AG04450 (cell line): Measurements from ENCODE around the gene NSMCE4A. TPM values are rescaled to one million over a fixed set of nuclear protein-coding genes. Genes with fewer than 3 reads are reported as not detected.

Experiments
- CTCF ChIA-PET: fragments of 300-600, 350-600 bp; formaldehyde crosslinking; extraction: SDS; loops from one replicate; lab custom pipeline; 2022; ENCODE audit warnings: antibody characterized with exemption, inconsistent platforms; lab: Charles Lee
- POLR2A ChIA-PET: fragments of 350-600 bp; formaldehyde crosslinking; extraction: SDS; loops from one replicate; lab custom pipeline; 2021; ENCODE audit warnings: antibody characterized with exemption, inconsistent platforms; lab: Yijun Ruan, JAX
- DNase-seq: peaks from one replicate; pipeline ENCODE4 v3.0.0-alpha.2; 2011; ENCODE audit warnings: low read depth, low spot score
- H3K27ac ChIP-seq: one replicate; pipeline ENCODE4 v1.5.1; 2012; ENCODE audit warnings: low read depth, low read length, control low read depth
- H3K27me3 ChIP-seq: one replicate; pipeline ENCODE4 v1.6.0; 2012; ENCODE audit warnings: low read length; ENCODE audit not compliant: control insufficient read depth, insufficient read depth
- H3K4me3 ChIP-seq: 2 replicates; pipeline ENCODE4 v1.5.1; 2011; ENCODE audit warnings: mild to moderate bottlenecking, low read depth, low read length, control low read depth
- H3K9me3 ChIP-seq: 2 replicates; pipeline ENCODE4 v1.5.1; 2012; ENCODE audit warnings: low read length; ENCODE audit not compliant: control insufficient read depth, insufficient read depth
- polyA plus RNA-seq: library from polyadenylated mRNA; depleted of rRNA; stranded (reverse); fragments of >200 nt; gene quantifications from 2 replicates; pipeline ENCODE4 v1.2.3, GENCODE V29; 2011
- TF ChIP-seq, protein P1 (sequence below): IDR thresholded peaks from 2 replicates; pipeline ENCODE4 v1.5.1; 2011; ENCODE audit warnings: low read depth, low read length, control low read depth, inconsistent platforms

NSMCE4A gene
- polyA plus RNA-seq, 1 experiment = 30.3 TPM

GRCh38 chr10:121965996-121966395 is 9.0 kb downstream of the NSMCE4A start:
- DNase-seq = no peak
- POLR2A ChIA-PET = no interaction called here

GRCh38 chr10:121961456-121961855 is 13.6 kb downstream of the NSMCE4A start:
- ChIA-PET CTCF (interaction anchor here (0.7 kb wide), 2 partner anchors 306 to 346 kb away, joined by 4 read pairs; no protein-coding TSS in a partner anchor), POLR2A (interaction anchor here (0.6 kb wide), 1 partner anchor 80 kb away, joined by 3 read pairs; no protein-coding TSS in a partner anchor)
- no peaks in the 10 kb centered on the region for H3K27me3 ChIP-seq
- H3K9me3 ChIP-seq = no peaks in the 10 kb centered on the region
- no peak overlapping the region for H3K4me3 ChIP-seq
- no peak for DNase-seq
- no peak overlapping the region for H3K27ac ChIP-seq
- TF ChIP-seq, protein P1, sequence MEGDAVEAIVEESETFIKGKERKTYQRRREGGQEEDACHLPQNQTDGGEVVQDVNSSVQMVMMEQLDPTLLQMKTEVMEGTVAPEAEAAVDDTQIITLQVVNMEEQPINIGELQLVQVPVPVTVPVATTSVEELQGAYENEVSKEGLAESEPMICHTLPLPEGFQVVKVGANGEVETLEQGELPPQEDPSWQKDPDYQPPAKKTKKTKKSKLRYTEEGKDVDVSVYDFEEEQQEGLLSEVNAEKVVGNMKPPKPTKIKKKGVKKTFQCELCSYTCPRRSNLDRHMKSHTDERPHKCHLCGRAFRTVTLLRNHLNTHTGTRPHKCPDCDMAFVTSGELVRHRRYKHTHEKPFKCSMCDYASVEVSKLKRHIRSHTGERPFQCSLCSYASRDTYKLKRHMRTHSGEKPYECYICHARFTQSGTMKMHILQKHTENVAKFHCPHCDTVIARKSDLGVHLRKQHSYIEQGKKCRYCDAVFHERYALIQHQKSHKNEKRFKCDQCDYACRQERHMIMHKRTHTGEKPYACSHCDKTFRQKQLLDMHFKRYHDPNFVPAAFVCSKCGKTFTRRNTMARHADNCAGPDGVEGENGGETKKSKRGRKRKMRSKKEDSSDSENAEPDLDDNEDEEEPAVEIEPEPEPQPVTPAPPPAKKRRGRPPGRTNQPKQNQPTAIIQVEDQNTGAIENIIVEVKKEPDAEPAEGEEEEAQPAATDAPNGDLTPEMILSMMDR = no peak

More at GRCh38 chr10:121965996-121966395, 9.0 kb downstream of the NSMCE4A start:
- Histone ChIP-seq H3K27me3 (no peaks in the 10 kb centered on the region), H3K27ac (no peak overlapping the region), H3K4me3 (no peak overlapping the region), H3K9me3 (no peaks in the 10 kb centered on the region)
- CTCF ChIA-PET = interaction anchor here (1.0 kb wide), 1 partner anchor 9 kb away, joined by 3 read pairs; no protein-coding TSS in a partner anchor
- TF ChIP-seq, protein P1 = no peak

DNA sequence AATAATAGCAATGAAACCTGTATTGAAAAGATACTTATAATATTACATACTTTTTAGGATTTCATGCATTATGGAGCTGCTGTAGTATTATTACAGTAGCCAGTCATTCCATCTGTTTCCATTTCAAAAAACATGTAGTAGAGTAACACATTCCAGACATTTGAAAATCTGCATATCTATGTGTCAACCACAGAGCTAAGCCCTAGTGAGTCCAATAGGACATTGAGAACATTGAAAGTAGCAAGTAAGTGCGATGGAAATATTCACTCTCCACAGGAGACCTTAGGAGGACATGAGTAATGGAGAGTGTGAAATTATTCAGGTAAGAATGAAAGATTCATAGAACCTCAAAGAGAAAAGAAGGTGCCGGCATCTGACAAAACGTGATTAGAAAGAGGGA is 15.3 kb downstream of the NSMCE4A start:
- Histone ChIP-seq H3K4me3 (no peak overlapping the region), H3K27ac (no peak overlapping the region), H3K27me3 (no peaks in the 10 kb centered on the region), H3K9me3 (no peaks in the 10 kb centered on the region)
- ChIA-PET CTCF (interaction anchor here (1.8 kb wide), 1 partner anchor 16 kb away, joined by 7 read pairs; the partner anchor contains the start of gene NSMCE4A), POLR2A (interaction anchor here (0.6 kb wide), 1 partner anchor 32 kb away, joined by 3 read pairs; the partner anchor contains the start of gene ATE1)
- DNase-seq = no peak
- TF ChIP-seq, protein P1 = no peak

DNA sequence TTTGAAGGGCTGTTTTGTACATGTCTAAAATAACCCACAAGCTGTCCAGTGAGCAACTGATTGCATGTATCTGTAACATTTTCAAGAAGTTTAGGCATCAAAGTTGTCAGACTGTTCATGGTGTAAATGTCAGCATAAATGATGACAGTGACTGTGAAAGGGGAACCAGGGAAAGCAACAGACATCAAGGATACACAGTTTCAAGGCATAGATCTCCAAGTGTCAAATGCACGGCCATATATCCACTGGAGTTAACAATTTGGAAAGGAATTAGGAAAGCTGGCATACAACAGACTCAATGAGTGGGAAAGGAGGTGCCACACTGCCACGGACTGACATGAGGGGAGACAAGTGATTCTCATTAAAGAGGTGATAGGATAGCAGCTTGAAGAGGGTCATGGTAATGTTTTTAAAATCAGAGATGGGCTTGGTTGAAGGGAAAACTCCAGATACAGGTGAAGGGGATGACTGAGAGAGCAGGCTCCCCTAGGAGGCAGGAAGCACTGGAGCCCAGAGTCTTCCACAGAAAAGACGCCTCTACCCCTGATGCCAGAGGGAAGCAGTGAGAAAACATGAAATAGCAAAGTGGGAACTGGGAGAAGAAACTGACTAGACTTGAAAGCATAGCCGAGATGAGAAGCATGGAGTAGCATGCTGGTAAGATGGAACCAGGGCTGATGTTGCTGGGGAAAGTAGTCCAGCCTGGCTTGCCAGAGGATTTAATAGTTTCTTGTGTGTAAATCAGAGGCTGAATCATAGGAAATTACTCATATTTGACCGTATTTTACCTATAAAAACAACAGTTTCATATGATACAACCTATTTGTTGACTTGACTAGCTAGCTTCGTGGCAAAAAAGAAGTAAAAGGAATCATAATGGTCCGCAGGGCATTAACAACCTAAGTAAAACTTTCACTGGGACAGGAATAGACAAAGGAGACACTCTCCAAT is 18.6 kb downstream of the NSMCE4A start:
- no peak for DNase-seq
- Histone ChIP-seq H3K27ac (no peak overlapping the region), H3K4me3 (no peak overlapping the region), H3K27me3 (no peaks in the 10 kb centered on the region), H3K9me3 (no peaks in the 10 kb centered on the region)
- TF ChIP-seq, protein P1 = no peak
- POLR2A ChIA-PET = no interaction called here
- CTCF ChIA-PET = interaction anchor here (1.3 kb wide), 1 partner anchor 96 kb away, joined by 5 read pairs; no protein-coding TSS in a partner anchor

- ChIA-PET CTCF (no interaction called here), POLR2A (no interaction called here)
- H3K27me3 ChIP-seq = no peaks in the 10 kb centered on the region
- DNase-seq = no peak
- H3K9me3 ChIP-seq = no peaks in the 10 kb centered on the region
- no peak overlapping the region for H3K4me3 ChIP-seq
- TF ChIP-seq, protein P1 = no peak
- no peak overlapping the region for H3K27ac ChIP-seq
Observed at GRCh38 chr10:121952226-121952625, 22.8 kb downstream of the NSMCE4A start.
